Stimulated activated CD8-positive, alpha-beta memory T cell treated with anti-CD3 and anti-CD28 coated beads, Interleukin-4, amount 100 ng/mL, for 1 hour (primary cell): ENCODE data around the gene FAM234A.
"Not testable (repeated sequence)": the region's sequence is repeated elsewhere in the genome, so short reads cannot be mapped to it uniquely, and the experiment has no call there.

ENCODE experiments used
- DNase-seq, 2 donors: peaks; one replicate each; pipeline ENCODE4 v3.0.0-alpha.2; 2020; ENCODE audit warnings: low read depth in 2 of 2, low spot score in 1 of 2

FAM234A gene

DNA sequence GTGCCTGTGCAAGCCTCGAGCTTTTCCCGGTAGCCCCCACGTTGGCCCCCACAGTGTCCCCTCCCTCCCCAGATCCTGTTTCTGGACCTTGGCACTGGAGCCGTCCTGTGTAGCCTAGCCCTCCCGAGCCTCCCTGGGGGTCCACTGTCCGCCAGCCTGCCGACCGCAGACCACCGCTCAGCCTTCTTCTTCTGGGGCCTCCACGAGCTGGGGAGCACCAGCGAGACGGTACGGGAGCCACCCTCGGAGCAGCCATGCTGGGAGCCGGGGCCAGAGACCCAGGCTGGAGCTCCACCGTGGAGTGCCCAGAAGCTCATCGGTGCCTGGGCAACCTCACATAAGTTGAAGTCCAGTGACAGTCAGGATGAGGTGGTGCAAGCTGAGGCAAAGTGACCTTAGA lies 29.3 kb downstream of the FAM234A start:
- no peak for DNase-seq

DNA sequence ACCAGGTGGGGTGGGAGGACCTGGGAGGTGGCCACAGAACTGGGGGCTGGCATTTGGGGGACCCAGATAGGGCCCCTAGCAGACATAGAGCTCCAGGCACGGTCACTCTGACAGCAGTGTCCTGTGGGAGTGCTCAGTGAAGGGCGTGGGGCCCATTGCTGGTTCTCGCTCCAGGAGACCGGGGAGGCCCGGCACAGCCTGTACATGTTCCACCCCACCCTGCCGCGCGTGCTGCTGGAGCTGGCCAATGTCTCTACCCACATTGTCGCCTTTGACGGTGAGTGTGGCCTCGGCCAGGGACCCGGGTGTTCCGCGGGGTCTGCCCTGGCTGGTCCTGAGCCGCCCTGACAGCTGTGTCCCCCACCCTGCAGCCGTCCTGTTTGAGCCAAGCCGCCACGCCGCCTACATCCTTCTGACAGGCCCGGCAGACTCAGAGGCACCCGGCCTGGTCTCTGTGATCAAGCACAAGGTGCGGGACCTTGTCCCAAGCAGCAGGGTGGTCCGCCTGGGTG lies 29.9 kb downstream of the FAM234A start:
- no peak for DNase-seq

DNA sequence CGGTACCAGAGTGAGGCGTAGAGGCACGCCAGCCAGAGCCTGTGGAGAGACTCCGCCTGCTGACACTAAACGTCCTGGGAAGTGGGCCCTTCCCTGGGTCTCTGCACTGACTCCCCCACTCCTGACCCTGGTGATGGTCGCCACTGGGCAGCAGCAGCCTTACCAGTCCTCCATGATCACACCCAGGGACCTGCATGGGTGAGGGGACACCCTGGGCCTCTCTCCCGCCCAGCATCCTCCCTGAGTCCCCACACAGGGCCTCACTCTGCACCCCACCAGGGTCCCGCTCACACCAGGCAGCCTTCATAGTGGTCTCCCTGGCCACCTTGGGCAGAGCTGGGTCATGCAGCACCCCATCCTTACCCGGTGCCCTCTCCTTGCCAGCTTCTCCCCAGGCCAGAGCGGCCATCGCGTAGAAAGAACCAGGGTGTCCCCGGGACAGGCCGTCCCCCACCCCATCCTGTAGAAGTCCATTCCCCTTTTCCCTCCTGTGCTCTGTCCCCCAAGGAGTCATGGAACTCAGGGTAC lies 30.4 kb downstream of the FAM234A start:
- DNase-seq, result no peak

DNA sequence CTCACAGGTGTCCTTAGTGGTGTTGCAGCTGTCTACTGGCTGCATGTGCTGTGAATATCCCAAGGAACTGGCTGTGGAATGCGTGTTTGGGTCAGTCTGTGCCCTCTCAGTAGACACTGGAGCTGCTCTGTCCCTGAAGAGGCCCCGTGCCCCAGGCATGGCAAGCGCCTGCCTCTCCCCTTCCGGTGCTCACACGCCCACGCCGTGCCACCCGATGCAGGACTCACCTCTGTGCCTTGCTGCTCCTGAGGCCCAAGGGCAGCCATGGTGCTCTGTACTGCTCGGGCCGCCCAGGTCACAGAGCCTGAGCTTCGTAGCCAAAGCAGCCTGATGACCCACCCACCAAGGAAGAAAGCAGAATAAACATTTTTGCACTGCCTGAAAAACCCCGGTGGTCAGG lies 31.1 kb downstream of the FAM234A start:
- no peak for DNase-seq

DNA sequence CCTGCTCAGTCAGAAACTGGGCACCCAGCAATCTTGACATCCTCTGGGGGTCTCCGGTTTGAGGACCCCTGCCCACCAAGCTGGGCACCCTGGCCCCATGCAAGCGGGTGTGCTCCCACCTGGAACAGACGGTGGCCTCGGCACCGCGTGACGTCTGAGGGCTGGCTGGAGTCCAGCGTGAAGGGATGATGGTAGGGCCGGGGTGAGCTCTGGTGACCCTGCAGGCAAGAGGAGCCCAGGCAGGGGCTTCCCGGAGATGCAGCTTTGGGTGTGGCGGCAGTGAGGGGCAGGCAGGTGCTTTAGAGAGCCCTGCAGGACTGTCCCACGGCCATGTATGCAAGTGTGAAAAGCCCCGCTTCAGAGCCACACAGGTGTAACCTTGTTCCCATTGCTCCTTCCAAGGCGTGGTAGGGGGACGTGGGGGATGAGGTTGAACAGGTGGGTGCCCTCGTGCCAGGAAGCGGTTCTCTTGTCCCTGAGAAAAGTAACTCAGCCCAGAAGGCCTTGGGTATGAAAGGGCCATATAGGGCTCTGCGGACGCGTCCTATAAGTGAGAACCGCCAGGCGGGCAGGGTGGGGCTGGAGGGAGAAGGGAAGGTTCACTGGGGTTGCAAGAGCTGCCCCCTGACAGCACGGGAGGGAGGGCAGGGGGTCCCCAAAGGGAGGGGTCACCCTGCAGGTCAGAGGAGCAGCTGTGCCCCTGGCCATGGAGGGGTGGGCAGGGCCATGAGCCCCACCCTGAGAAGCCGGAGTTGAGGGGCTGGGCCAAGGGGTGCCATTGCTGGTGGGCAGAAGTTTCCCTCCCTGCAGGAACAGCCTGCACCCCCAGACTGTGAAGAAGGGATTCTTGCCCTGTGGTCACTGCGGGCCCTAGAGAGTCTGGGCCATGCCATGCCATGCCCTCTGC lies 31.9 kb downstream of the FAM234A start:
- no peak for DNase-seq

DNA sequence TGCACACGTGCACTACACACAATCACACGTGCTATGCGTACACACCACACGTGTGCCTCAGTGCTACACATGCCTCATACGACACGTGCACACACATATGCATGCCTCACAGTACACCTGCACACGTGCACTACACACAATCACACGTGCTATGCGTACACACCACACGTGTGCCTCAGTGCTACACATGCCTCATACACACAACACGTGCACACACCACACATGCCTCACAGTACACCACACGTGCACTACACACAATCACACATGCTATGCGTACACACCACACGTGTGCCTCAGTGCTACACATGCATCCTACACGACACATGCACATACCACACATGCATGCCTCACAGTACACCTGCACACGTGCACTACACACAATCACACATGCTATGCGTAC lies 32.9 kb downstream of the FAM234A start:
- not testable (repeated sequence) for DNase-seq

DNA sequence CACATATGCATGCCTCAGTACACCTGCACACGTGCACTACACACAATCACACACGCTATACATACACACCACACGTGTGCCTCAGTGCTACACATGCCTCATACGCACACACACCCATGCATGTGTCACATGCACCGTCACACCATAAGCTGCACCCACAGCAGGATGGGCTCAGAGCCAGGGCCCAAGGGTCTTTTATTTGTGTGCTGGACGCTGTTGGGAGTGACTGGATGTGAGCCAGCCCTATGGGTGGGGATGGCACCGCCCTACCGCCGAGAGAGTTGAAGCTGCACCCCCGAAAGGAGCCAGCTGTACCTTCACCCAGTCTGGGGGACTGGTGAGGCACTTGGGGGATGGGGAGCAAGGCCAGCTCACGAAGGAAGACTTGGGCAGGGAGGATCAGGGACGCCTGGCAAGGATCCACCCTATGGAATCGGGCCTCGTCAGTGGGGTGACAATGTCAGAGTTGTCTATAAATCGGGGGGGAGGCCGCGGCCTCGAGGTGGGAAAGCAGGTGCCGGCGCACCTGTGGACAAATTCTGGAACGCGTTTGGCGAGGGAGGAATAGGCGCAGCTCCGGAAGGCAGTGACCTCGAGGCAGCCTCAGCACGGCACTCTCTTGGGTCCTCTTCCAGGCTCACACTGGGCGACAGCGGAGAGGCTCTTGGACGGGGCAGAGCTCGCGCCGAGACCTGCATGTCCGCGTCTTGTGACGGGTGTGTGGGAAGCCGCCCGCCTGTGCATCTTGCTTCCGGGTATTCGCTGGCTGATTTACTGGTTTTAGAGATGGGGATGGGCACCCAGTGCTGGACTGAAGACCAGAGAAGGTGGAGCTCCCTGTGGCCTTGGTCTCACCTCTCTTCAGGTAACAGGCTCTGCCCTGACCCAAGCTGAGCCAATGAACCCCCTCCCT lies 33.8 kb downstream of the FAM234A start:
- no peak for DNase-seq

DNA sequence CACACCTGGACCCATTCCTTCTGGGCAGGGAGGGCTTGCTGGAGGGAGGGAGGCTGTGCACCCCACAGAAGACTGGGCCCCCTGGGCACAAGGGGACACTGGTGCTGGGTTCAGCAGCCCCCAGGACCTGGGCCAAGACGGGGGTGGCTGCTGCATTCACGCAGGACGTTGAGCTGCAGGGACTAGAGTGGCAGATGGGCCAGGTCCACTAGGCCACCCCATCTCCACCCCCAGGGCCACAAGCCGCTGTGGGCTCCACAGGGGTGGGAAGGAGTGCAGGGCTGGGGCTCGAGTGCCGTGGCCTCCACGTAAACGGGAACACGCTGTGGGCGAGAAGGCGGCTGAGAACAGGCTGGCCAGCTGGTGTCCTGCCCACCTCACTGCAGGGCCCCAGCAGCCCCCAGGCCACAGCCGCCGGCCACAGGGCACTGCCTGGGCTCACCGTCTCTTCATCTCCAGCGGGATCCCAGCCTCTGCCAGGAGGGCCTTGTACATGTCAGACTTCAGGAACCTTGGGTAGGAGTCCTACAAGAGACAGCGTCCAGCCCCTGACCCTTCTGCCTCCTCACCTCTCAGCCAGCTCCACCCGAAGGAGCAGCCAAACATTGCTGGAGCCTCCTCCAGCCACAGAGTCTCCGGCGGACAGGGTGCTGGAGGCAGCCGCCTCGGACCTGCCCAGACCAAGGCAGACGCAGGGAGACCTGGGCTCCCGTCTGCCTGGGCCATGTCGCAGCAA lies 34.6 kb downstream of the FAM234A start:
- DNase-seq, result no peak

DNA sequence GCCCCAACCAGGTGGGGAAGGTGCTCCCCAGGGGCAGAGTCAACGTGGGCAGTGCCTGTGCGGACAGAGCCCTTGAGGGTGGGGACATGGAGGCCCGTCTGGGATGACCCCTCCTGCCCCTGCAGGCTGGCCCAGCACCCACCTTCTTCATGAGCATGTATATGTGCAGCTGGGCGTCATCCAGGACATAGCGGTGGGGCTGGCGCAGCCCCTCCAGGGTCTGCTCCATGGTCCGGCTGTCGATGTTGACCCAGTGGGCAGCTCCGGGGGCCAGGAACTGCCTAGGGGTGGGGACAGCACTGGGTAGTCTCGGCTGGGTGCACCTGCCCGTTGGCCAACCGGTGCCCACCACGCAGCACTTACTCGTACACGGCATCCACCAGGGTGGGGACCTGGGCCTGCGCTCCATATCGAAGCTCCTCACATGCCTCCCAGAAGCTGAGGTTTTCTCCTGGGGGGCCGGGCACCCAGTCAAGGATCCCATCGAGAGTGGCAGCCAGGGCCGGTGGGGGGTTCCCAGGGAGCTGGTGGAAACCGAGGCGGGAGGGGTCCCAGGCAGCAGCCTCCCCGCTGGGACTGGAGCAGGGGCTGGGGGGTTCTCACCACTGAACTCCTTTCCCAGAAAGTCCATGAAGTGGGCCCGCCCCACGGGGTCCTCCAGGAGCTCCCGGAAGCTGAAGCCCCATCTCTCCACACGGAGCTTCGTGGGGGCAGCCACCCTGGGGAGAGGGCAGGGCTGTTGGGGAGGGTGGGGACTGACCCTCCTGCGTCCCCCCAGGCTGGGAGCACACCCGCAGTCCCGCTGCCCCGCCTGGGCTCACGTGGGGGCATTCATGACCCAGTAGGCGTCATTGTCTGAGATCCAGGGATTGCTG lies 36.0 kb downstream of the FAM234A start:
- DNase-seq, result no peak

DNA sequence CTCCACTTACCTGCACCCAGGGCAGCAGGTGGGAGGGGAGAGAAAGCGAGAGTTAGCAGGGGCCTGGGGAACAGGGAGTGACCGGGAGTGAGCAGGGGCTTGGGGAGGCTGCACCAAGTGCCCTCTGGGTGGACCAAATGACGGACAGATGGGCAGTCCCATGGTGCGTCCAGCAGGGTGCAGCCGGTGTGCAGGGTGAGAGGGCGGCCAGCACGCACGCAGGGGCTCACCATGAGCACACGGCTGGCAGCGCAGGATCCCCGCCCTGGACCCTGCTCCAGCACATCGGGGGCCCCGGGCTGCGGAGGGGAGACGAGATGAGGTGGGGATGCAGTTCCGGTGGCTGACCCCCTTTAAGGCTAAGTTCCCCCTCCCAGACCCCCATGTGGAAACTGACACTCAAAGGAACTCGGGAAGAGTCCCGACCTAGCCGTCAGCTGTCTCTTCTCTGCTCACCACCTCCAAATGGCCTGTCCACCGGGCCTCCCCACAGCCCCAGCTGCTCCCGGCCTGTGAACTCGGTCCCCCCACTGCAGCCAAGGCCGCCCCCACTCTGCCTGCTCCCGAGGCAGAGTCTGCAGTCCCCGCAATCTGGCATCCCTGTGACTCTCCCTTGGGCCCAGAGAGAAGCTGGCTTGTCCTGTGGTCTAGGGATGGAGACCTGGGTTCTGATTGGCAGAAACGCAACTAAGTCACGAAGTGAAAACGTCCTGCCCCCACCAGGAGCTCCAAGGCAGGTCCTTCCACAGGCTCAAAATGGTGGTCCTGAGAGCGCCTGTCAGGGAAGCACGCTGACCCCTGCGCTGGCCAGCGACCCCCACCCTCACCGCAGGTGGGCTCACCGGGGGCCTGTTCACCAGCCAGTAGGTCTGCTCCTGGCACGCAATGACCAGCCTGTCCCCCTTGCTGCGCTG lies 38.3 kb downstream of the FAM234A start:
- DNase-seq, result no peak

DNA sequence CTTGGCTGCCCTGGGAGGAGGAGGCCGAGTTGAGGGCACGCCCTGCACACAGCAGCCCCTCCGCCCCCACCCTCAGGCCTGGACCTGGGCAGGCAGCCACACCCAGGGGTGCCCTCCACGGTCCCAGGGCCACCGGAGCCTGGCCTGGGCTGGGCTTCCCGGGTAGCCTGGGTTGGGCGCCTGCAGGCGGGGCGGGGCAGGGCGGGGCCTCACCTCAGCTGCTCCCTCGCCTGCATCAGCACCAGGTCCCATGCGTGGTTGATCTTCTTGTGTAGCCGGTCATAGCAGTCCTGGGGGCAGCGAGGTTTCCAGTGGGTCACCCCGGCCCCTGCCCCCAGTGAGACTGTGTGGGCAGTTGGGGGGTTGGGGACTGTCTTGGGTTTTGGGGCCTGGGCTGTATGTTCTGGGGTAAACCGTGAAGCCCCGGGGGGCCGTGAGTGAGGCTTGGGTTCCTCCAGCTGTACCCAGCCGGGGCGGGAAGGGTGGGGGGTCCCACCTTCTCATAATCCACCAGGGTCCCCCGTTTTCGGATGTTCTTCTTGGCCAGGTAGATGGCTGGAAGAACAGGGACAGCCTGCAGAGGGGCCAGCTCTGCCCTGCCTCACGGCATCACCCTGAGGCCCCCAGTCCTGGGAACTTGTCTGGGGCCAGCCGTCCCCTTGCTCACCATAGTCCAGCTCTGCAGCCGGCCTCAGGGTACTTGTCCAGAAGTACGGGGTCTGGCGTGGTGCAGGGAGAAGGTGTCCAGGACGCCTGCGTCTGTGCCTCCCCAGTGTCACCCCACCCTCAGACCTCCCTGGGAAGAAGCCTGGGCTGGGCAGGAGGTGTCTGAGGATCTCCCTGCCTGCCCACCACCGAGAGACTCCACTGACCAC lies 39.2 kb downstream of the FAM234A start:
- no peak for DNase-seq

DNA sequence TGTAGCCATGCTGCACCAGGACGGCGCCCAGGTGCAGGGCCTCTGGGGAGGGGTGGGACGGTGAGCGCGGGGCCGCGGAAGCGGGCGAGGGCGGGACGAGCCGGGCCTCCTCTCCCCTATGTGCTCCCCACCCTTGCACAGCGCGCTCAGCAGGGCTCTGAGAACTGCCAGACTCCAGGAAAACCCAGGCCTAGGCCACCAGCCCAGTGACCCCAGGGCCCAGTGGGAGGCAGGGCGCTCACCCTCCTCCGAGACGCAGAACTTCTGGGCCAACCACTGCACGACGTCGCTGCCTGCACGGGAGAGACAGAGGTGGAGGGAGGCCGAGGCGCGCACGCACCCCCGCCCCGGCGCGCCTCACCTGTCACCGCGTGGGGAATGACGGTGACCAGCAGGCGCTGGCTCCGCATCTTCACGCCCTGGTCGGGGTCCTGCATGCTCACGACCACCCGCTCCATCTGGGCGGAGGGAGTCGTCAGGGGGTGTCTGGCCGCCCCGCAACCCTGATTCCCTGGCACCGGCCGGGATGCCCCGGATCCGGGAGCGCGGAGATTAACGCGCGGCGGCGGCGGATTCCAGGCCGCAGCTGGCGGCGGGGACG lies 40.5 kb downstream of the FAM234A start:
- DNase-seq, result no peak

DNA sequence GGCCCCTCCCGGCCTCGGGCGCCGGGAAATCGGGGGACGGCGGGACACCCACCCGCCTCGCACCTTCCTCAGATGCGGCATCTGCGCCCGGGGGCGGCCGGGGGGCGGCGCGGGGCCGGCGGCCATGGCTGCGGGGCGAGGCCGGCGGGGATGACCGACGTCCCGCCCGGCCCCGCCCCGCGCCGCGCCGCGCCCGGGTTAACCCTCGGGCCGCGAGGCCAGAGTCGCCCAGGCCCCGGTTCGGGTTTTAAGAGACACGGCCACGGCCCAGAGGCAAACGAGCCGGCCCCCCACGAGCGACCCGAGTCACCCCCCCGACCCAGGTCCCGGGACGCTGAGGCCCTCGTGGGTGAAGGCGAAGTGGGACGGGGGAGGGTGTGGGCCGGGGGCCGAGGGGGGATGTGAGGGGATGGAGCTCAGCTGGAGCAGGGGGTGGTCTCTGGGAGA lies 41.2 kb downstream of the FAM234A start, which contains the start of gene RGS11:
RGS11 (minus strand) TSS at position 159 of the 447 bp plus-strand sequence; CDS start at position 126, 33 bp downstream.
- DNase-seq, result no peak

DNA sequence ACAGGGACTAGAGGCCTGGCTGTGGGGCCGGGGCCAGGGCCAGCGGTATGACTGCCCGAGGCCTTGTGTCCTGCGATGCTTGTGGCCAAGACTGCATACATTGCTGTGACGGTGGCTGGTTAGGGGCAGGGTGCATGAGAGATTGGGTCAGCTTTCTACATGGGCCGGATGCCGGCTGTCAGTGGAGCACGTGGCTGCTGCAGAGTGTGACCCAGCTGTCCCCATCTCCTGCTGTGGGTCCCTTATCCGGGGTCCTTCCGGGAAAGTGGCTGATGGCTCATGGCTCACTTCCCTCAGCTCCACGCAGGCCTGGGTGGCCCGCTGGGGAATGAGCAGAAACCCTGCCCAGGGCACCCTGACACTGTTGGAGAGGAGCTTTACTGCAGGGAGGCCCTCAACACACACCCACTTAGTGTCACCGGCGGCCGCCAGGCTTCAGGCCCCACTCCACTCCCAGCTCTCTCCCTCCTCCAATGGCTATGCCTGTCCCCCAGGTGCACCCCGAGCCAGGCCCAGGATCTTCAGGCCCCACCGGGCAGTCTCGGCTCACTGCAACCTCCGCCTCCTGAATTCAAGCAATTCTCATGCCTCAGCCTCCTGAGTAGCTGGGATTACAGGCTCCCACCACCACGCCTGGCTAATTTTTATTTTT lies 41.9 kb downstream of the FAM234A start:
- DNase-seq, result no peak

DNA sequence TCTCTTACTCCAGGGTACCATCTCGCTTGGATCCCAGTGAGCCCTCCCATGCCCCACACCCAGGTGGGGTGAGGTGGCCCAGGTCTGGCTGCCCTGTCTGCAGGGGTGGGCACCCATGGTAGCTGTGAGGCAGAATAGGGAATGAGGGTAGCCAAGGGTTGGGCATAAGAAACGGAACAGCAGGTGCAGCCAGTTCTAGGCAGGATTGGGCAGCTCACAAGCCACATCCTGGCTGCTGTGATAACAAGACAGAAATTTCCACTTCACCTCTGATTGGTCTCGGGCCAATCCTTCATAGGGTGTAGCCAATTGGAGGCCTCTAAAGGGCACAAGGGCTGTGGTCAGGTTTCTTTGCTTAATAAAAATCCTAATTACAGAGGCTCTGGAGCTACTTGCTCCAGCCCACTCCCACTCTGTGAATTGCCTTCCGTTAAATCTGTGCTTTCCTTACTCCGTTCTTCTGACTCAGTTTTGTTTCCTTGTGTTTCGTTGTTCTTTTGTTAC lies 44.3 kb downstream of the FAM234A start:
- no peak for DNase-seq

DNA sequence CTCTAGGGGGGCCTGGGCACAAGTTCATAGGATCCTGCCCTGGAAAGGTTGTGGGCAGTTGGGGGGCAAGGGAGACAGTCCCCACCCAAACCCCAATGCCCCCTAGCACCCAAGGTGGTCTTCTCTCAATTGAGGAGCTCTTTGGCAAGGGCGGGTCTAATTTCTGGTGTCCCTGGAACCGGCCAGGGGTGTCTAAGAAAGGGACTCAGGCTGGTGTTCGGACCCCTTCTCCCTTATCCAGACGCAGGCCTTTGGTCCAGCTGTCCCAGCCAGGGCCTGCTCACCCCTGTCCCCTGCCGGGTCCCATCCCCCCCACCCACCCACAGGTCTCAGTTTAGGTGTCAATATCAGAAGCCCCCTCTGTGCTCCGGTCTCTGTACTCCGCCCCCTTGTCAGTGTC lies 44.9 kb downstream of the FAM234A start:
- no peak for DNase-seq
